KG1 (cell line): ENCODE data around the gene ATP6V1B1.

ENCODE experiments used
- DNase-seq: peaks from one replicate; lab custom pipeline; 2025; lab: John Stamatoyannopoulos, UW

ATP6V1B1 gene

DNA sequence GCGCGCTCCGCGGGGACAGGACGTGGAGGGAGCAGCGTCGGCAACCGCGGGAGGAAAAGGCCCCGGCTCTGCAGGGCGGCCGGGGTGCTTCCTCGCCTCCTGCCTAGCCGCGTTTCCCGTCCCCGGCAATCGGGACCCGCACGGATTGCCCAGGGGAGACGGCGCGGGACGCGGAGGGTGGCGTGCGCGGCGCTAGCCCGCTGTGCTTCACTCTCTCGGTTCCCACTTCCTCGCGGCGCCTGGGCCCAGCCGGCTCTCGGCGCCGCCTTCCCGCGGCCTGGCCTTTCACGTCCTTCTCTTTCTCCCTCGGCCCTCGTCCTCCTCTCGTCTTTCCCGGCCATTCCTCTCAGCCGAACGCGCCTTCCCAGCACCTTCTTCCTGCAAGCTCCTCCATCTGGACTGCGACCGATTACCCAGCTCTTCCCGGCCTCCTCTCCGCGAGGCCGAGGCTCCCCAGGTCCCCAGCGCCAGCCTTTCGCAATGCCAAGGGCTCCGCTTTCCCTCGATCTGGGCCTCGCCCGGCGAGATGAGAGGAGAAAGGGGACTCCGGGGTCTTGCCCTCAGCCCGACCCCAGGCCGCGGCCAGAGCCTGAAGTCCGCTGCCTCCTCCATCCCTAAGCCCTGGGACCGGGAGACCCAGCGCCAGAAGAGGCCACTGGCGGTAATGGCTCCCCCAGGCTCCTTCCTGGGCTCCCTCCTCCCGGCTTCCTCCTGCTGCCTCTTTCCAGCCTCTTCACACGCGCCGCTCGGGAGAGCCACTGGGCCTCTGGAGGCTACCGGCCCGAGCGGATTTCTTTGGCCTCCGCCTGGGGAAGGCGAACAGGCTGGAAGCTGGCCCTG is 34.3 kb upstream of the ATP6V1B1 start:
- DNase-seq, result no peak

DNA sequence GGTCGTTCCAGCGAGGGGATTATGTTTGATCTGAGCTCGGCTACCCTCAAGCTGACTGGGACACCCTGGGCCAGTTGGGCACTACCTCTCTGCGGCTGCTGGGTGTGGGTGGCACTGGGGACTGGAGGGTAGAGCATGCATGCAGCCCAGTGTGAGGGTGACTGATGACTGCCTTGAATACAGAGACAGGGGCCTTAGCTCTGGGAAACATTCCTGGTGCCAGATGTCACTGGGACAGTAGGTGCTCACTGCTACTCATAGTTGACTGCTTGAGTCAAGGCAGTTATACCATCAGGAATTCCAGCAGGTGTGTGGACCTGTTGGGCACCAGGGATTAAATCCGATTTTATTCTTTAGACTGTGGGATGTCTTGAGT is 33.6 kb upstream of the ATP6V1B1 start:
- DNase-seq, result no peak

DNA sequence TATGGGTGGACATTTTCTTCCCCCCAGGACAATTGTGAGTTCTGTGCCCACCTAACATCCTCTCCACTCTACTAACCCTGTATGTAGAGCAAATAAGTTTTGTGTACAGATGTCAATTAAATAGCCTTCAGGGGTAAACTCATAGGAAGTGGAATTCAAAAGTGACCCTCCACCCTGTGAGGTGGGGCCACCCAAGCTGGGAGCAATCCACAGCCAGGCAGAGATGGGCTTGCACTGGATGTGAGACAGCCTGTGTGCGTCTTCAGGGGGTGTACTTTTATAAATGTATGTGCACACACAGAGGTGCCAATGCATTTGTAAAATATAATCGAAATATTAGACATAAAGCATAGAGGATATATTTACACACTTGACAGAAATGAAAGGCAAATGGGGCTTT is 33.1 kb upstream of the ATP6V1B1 start:
- no peak for DNase-seq

DNA sequence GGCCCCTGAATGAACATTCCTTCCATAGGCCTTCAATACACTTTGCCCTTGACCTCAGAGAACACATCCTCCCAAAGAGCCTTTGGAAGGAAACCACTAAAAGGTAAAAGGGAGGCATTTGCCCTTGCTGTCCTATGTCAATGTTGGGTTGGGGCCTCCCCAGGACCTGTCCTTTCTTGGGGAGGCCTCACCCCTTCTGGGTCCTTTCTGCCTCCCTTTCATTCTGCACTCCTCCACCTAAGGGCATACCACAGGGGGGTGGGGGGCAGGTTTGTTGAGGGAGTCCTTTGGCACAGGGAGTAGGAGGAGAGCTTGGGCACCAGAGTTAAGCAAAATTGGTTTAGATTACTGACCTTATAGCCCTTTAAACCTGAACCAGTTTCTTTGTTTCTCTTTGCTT is 32.5 kb upstream of the ATP6V1B1 start:
- no peak for DNase-seq

DNA sequence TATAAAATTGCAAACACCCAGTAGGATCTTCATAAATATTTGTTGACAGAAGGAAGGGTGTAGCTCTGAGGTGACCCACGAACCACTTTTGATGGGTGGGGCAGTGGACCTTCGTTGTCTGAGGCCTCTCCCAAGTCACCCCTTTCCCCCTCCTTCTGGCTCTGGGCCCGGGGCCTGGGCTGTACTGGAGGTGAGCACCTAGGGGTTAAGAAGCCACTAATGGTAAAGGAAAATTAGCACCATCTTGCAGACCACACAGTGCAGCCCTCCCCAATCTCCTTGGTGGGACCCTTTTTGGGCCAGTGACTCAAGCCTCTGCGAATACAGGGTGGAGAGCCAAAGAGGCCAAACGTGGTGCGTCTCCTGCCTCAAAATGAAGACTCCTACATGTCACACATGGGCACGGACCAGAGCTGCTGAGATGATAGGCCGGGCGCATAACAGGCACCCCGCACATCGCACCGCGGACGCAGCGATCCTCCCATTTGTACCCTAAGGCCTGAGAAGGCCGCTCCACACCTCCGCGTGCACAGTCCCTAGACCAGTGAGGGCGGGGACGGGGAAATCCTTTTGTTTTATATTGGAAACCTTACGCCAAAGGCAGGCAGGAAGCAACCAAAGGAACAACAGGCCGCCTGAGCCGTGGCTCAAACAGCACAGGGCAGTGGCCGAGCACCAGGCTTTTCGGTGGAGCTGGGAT is 31.9 kb upstream of the ATP6V1B1 start:
- no peak for DNase-seq

DNA sequence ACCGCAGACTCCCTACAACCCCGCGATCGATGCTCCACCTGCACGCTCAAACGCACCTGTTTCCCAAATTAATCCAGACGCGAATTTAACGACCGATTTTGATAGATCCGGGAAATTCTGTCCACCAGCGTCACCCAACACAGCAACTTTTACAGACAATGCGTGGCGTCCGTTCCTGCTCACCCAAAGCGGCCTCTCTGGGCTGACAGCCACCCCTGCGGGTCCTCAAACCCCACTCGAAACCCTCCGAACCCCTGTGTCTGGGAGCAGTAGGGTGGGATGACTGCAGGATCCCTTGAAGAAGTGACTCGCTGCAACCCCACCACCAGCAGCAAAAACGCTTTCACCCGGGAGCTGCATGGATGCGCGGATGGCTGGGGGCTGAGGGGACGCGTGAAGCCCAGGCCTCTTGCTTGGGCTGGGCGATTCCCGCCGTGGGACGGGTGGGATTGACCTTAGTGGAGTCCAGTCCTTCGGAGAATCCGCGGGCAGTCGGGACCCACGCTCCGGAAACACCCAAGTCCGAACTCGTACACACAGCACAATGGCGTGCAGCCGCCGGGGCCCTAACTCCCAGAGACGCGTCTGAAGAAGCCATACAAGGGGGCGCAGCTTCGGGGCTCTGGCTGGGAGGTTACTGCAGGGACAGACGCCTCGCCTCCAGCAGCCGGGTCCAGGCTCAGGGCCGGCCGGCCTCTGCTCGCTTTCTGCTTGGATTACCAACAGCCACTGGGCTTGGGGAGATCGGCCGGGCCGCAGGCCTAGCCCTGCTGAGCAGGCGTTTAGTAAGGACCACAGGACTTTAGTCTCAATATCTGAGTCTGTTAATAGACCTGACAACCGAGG is 31.1 kb upstream of the ATP6V1B1 start:
- DNase-seq, result no peak

DNA sequence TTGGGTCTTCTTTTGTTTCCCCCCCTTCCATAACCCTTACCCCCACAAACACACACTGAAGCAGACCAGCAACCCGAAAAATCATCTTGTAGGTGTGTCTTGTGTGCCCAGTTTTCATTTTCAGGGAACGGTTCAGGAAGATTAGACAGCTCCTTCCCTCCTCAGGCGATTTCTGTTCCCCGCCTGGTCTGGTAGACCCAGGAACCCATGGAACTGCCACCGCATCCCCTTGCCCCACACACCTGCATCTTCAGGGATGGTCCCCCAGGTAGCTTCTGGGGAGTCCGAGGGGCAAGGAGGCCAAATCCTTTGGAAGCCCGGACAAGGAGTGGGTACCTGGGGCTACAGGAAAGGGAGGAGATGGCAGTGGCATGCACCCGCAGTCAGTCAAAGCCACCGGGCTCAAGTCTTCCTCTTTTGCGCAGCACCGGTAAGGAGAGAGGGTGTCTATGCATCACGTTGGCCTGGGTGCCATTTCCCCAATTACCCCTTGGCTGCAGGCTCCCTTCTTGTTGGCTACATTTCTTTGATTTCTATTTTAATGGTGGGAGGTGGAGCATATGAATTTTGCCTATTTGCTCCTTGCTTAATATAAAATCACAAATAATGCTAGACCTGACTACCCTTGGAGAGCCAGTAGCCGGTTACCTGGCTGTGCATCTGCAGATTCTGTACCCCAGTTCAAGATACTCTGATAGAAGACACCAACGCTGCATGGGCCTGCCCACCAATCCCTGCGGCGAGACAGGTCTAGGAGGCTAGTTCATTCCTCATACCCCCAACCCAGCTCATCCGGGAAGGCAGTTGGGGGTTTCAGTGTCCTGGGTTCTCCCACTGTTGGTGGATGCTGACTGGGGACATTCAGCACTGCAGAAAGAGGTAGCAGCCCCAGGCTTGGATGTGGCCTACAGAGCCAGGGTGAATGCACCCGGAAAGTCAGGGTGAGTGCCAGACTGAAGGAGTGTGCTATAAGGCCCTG is 30.0 kb upstream of the ATP6V1B1 start:
- DNase-seq, result no peak

DNA sequence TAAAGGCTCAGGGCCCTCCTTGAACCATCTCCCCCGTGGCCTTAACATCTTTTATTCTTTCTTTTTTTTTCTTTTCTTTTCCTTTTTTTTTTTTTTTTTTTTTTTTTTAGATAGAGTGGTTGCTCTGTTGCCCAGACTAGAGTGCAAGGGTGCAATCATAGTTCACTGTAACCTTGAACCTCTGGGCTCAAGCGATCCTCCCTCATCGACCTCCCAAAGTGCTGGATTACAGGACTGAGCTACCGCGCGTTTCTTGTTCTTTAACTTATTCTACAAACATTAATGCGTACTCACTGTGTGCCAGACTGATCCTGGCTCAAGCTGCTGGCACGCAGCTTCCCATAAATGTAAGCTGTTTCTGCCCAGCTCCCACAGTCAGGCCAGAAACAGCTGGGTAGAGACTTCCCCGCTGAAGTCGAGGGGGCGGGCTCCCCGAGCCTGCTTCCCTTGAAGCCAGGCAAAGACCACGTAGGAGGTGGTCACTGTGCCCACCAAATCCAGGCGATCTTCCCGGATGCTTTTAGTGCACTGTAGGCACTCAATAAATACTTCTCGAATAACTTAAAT is 29.2 kb upstream of the ATP6V1B1 start:
- DNase-seq, result no peak

DNA sequence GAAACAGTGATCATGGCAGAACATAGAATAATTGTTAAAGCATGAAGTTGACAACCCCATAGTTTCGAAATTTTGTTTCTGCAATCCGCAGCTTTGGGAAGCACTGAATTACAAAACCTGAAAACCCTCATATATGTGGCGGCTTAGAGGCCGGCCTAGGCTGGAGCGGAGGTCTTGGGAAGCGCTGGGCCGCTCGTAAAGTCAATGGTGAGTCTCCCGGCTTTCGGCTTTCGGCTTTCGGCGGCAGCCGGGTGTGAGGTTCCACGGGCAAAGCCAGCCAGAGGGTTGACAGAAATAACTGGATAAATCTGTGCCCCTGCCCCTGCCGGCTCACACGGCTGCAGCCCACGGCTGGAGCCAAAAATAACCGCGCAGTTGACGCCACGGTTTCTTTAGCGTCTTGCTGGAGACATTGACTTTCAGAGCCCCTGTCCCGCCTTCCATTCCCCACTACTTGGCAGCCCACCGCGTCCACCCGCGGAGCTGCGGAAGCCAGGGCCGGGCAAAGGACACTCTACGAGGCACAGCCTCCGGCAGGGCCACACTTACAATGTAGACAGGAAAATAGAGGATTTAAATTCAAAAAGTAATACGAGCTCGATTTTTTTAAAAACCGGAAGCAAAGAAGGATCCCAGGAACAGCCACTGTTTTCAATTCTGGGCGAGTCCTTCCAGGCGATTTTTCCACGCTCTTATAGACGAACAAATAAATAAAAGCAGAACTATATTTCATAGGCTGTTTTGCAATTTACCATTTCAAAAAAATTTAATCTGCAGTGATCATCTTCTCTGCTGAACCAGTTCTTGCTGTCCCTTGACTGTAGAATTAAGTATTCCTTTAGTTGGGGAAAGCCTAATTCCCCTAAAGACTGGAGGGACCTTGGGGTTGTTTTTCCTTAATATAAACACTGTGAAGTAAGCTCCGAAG is 28.3 kb upstream of the ATP6V1B1 start:
- no peak for DNase-seq

DNA sequence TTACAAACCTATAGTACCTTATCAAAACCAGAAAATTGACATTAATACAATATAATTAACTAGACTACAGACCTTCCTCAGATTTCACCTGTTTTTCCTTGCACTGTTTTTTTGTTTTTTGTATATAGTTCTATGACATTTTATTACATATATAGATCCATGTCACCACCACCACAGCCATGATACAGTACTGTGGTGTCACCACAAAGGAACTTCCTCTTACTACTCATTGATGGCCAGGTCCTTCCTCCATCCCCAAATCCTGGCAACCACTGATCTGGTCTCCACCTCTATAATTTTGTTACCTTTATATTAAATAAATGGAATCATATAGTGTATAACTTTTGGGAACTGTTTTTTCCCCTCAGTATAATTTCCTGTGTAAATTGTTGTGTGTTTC is 19.4 kb upstream of the ATP6V1B1 start:
- DNase-seq, result no peak

DNA sequence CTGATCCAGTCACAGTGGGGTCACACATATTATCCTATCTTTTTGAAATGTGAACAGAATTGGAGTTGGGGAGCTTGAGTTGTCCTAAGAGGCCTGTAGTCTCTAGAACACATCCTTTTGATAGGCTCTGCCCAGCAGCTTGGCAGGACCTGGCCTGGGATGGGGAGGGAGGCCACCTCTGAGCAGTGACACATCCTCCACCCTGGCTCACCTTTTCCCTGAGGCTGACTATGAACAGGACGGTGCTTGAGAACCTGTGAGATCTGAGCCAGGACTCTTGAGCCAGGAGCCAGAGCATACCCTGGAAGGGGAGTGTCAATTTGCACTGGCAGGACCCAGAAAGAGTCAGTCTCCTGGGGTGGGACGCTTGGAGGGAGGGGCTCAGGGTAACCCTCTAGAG is 17.7 kb upstream of the ATP6V1B1 start:
- DNase-seq, result no peak

DNA sequence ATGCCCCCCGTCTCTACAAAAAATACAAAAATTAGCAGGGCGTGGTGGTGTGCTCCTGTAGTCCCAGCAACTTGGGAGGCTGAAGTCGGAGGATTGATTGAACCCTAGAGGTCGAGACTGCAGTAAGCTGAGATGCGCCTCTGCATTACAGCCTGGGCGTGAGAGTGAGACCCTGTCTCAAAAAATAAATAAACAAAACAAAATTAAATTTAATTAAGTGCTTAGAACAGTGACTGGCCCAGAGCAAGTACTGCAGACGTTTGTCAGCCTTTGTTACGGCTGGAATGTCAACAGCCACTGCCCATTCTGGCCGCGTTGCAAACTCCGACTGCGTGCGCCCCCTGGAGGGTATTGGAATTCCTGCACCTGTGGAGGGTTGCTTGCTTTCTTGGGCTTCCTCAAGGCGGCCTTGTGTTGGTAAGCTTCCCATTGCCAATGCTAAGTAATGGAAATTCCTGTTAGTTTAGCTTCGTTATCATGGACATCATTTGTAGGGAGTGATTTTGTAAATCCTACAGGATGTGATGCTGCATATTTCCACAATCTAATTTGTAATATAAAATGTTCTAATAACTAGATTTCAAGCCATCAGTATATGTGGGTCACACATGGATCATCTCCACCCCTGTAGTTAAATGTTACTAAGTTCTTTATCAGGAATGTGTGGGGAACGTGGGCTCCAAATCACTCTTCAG is 15.9 kb upstream of the ATP6V1B1 start:
- peak; percentile 34 for DNase-seq

DNA sequence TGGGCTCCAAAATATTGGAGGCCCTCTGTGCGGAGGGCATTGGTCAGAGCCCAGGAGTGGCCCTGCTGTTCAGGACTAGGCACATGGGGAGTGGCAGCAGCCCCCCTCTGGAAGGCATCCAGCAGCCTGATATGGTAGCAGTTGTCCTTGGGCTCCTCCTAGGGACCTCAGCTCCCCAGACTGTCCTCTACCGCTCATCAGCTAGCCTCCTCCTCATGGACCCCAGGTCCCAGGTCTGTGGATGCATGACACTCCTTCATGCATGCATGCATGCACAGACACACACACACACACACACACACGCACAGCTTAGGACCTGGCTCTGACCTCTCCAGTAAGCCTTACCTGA is 15.4 kb upstream of the ATP6V1B1 start:
- DNase-seq, result no peak

DNA sequence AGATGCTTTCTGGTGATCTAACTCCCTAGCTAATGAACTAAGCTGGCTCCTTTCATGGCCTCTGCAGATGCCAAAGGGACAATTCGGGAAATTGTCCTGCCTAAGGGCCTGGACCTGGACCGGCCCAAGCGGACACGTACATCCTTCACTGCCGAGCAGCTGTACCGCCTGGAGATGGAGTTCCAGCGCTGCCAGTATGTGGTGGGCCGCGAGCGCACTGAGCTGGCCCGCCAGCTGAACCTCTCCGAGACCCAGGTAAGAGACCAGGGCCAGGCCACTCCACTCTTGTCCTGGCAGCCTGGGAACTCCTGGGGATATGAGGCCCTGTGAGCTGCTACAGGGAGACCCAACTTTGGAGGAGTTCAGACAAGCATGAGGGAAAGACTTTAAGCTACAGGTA is 14.7 kb upstream of the ATP6V1B1 start:
- DNase-seq, result no peak

DNA sequence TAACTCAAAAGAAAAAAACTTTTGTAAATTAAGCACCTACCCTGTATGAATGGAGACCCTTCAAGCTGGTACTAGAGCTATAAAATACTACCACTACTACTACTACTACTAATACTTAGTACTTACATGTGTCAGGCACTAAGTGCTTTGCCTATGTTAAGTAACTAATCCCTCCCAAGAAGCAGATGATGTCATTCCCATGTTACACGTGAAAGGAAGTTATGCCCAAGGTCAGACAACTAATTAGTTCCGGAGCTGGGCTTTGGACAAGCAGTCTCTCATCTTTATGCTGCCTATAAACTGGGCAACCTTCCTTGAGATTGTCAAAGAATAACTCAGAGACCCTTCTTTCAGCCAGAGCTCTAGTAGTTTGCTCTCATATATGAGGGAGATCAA is 13.9 kb upstream of the ATP6V1B1 start:
- no peak for DNase-seq

DNA sequence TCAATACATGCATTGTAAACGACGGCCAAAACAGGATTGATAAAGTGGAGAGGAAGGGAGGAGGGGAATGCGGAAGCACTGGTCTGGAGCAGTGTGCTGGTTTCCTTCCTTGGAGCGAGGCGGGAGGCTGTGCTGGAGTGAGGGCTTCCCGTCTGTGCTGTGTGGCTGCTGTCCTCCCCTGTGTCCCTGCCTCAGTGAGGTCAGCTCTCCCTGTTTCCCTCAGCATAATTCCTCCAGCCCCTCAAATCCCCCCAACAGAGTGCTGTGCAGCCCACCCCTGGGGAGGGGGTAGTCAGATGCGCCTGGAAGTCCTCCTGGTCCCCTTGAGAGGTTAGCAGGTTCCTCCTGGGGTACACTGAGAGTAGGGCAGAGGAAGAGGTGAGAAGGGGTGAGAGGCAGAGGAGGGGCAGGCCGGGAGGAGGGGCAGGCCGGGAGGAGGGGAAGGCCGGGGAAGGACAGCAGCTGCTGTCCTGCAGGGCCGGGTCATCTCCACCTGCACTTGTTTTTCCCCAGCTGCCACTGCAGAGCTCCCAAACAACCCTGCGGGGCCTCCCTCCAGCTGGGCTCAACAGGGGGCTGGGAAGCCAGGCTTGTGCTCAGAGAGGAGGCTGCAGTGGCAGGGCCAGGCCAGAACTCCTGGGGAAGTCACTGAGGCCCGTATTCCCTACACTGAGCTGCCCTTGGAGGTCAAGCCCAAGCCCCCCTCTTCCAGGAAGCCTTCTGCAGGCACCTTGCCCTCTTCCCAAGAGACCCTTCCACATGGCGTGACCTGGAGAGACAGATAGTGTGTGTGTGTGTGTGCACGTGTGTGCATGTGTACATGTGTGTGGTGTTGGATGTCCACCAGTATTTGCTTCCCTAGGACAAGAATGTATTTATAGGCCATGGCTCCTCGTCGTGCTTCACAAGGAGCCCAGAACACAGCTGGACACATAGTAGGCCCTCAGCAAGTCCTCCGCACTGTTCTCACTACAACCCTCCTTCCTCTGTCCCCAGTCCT is 13.2 kb upstream of the ATP6V1B1 start:
- no peak for DNase-seq

DNA sequence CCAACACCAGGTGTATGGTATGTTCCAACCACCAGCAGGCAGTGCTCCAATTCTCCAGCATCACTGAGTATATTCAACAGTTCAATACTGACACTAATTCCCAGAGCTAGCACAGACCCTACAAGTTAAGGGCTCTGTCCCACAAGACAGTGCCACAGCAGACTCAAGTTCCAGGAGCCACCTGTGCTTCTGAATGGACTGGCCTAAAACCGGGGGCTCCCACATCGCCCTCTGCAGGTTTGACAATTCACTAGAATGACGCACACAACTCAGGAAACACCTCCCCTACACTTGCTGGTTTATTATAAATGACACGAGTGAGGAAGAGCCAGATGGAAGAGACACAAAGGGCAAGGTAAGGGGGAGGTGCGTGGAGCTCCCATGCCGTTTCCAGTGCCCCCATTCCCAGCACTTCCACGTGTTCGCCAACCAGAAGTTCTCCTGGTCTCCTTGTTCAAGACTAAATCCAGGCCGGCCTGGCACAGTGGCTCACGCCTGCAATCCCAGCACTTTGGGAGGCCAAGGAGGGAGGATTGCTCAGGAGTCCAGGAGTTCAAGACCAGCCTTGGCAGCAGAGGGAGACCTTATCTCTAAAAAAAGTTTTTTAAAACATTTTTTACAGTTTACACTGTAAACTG is 12.2 kb upstream of the ATP6V1B1 start:
- no peak for DNase-seq

DNA sequence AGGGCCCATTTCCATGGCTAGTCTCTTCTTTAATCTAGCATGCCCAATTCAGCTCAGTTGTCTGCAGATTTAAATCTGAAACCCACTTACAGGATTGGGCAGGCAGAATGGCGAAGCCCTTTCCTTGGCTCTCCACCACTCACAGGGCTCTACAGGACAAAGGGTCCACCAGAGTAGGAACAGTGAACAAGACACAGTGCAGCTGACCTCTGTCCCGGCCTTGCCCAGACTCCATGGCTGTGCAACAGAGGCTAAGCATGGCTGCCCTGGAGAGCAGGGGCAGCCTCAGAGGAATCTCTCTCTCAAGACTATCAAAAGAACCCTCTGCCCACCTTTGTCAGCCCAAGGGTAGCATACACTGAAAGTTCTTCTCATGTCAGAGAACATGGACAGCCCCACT is 9.7 kb upstream of the ATP6V1B1 start:
- no peak for DNase-seq
